HUES6 (cell line): ENCODE results near the gene ACACA.
A peak's percentile ranks its signal among the peaks of the same experiment; 100 is the strongest.

Experiments
- H3K27ac ChIP-seq: 2 replicates; pipeline ENCODE4 v1.7.0; 2013; ENCODE audit warnings: low read depth, mild to moderate bottlenecking, low read length, inconsistent platforms
- H3K27me3 ChIP-seq: 2 replicates; pipeline ENCODE4 v1.6.1; 2013; ENCODE audit warnings: low read length; ENCODE audit not compliant: control insufficient read depth, insufficient read depth
- H3K36me3 ChIP-seq: 2 replicates; pipeline ENCODE4 v1.6.1; 2013; ENCODE audit warnings: low read length; ENCODE audit not compliant: control insufficient read depth, insufficient read depth
- H3K4me1 ChIP-seq: 2 replicates; pipeline ENCODE4 v1.6.1; 2013; ENCODE audit warnings: low read length; ENCODE audit not compliant: control insufficient read depth, insufficient read depth
- H3K4me3 ChIP-seq: 2 replicates; pipeline ENCODE4 v1.5.1; 2013; ENCODE audit warnings: low read depth, low read length
- H3K9ac ChIP-seq: one replicate; pipeline ENCODE4 v1.6.1; 2013; ENCODE audit warnings: mild to moderate bottlenecking, low read length
- H3K9me3 ChIP-seq: 2 replicates; pipeline ENCODE4 v1.6.1; 2013; ENCODE audit warnings: low read depth, low read length; ENCODE audit not compliant: control insufficient read depth, insufficient read depth

The ACACA gene

GRCh38 chr17:37110746-37111145 is 295.9 kb downstream of the ACACA start:
- Histone ChIP-seq H3K27me3 (no peaks in the 10 kb centered on the region), H3K36me3 (peaks cover 69% of the 10 kb centered on the region), H3K9me3 (no peaks in the 10 kb centered on the region)

GRCh38 chr17:37109731-37110710 is 296.6 kb downstream of the ACACA start:
- H3K27ac ChIP-seq: no peak overlapping the region
- no peak overlapping the region for H3K4me3 ChIP-seq
- H3K9me3 ChIP-seq: no peaks in the 10 kb centered on the region
- H3K9ac ChIP-seq: no peak overlapping the region
- peaks cover 66% of the 10 kb centered on the region for H3K36me3 ChIP-seq
- H3K27me3 ChIP-seq: no peaks in the 10 kb centered on the region
- peaks cover 41% of the 10 kb centered on the region for H3K4me1 ChIP-seq

More at GRCh38 chr17:37110746-37111145, 295.9 kb downstream of the ACACA start:
- H3K9ac ChIP-seq: no peak overlapping the region
- H3K4me1 ChIP-seq: peaks cover 35% of the 10 kb centered on the region
- no peak overlapping the region for H3K4me3 ChIP-seq
- no peak overlapping the region for H3K27ac ChIP-seq

- H3K9ac ChIP-seq: no peak overlapping the region
- H3K27me3 ChIP-seq: no peaks in the 10 kb centered on the region
- no peak overlapping the region for H3K4me3 ChIP-seq
- peaks cover 50% of the 10 kb centered on the region for H3K4me1 ChIP-seq
- H3K9me3 ChIP-seq: no peaks in the 10 kb centered on the region
- H3K27ac ChIP-seq: 0 out of 2 replicates have a peak overlapping the region, but pooled peaks have one; percentile 9
- peaks cover 64% of the 10 kb centered on the region for H3K36me3 ChIP-seq
These were observed 297.5 kb downstream of the ACACA start for GRCh38 chr17:37109106-37109505.

- no peaks in the 10 kb centered on the region for H3K9me3 ChIP-seq
- peaks cover 63% of the 10 kb centered on the region for H3K36me3 ChIP-seq
- no peak overlapping the region for H3K9ac ChIP-seq
- H3K4me1 ChIP-seq: peaks cover 51% of the 10 kb centered on the region
- H3K27me3 ChIP-seq: no peaks in the 10 kb centered on the region
- H3K4me3 ChIP-seq: no peak overlapping the region
- H3K27ac ChIP-seq: peak overlapping the region; percentile 80
These were observed 299.1 kb downstream of the ACACA start for GRCh38 chr17:37107406-37108083.

GRCh38 chr17:37106049-37106448 is 300.6 kb downstream of the ACACA start:
- peaks cover 59% of the 10 kb centered on the region for H3K4me1 ChIP-seq
- H3K27me3 ChIP-seq: no peaks in the 10 kb centered on the region
- peaks cover 56% of the 10 kb centered on the region for H3K36me3 ChIP-seq
- H3K9me3 ChIP-seq: no peaks in the 10 kb centered on the region
- peak overlapping the region; percentile 80 for H3K27ac ChIP-seq
- no peak overlapping the region for H3K9ac ChIP-seq
- H3K4me3 ChIP-seq: no peak overlapping the region

- H3K36me3 ChIP-seq: peaks cover 39% of the 10 kb centered on the region
- H3K27ac ChIP-seq: no peak overlapping the region
- peaks cover 48% of the 10 kb centered on the region for H3K4me1 ChIP-seq
These were observed 303.4 kb downstream of the ACACA start for GRCh38 chr17:37103231-37103630.

GRCh38 chr17:37101306-37101705 is 305.3 kb downstream of the ACACA start:
- Histone ChIP-seq H3K27me3 (no peaks in the 10 kb centered on the region), H3K27ac (no peak overlapping the region), H3K4me3 (no peak overlapping the region), H3K9me3 (no peaks in the 10 kb centered on the region), H3K36me3 (peaks cover 51% of the 10 kb centered on the region), H3K4me1 (peaks cover 29% of the 10 kb centered on the region), H3K9ac (no peak overlapping the region)

More at GRCh38 chr17:37103231-37103630, 303.4 kb downstream of the ACACA start:
- H3K27me3 ChIP-seq: no peaks in the 10 kb centered on the region
- no peak overlapping the region for H3K9ac ChIP-seq
- H3K9me3 ChIP-seq: no peaks in the 10 kb centered on the region
- no peak overlapping the region for H3K4me3 ChIP-seq

GRCh38 chr17:37100231-37100630 is 306.4 kb downstream of the ACACA start:
- Histone ChIP-seq H3K9ac (no peak overlapping the region), H3K36me3 (peaks cover 62% of the 10 kb centered on the region), H3K4me3 (no peak overlapping the region), H3K4me1 (peaks cover 18% of the 10 kb centered on the region), H3K27ac (no peak overlapping the region), H3K27me3 (no peaks in the 10 kb centered on the region), H3K9me3 (no peaks in the 10 kb centered on the region)

- peaks cover 11% of the 10 kb centered on the region for H3K4me1 ChIP-seq
- no peaks in the 10 kb centered on the region for H3K27me3 ChIP-seq
- peaks cover 67% of the 10 kb centered on the region for H3K36me3 ChIP-seq
- H3K4me3 ChIP-seq: no peak overlapping the region
- no peaks in the 10 kb centered on the region for H3K9me3 ChIP-seq
- no peak overlapping the region for H3K27ac ChIP-seq
- no peak overlapping the region for H3K9ac ChIP-seq
These were observed 307.5 kb downstream of the ACACA start for GRCh38 chr17:37098910-37099664.

GRCh38 chr17:37098152-37098551 is 308.5 kb downstream of the ACACA start:
- H3K4me1 ChIP-seq: peaks cover 11% of the 10 kb centered on the region
- no peaks in the 10 kb centered on the region for H3K27me3 ChIP-seq
- H3K27ac ChIP-seq: no peak overlapping the region
- H3K9me3 ChIP-seq: no peaks in the 10 kb centered on the region
- H3K36me3 ChIP-seq: peaks cover 70% of the 10 kb centered on the region
- no peak overlapping the region for H3K9ac ChIP-seq
- no peak overlapping the region for H3K4me3 ChIP-seq
